ENCODE measurements around the gene FSTL5.

FSTL5 gene

GRCh38 chr4:161577579-161578301 lies 586.1 kb downstream of the FSTL5 start:
- peak; percentile 6 for DNase-seq (ENCODE audit: low spot score)

GRCh38 chr4:161573836-161574235 lies 590.0 kb downstream of the FSTL5 start:
- DNase-seq (ENCODE audit: low spot score) = no peak

- DNase-seq (ENCODE audit: low spot score) = peak; percentile 12
These were observed 599.5 kb downstream of the FSTL5 start for GRCh38 chr4:161564230-161564834.

GRCh38 chr4:161555689-161556660 lies 607.8 kb downstream of the FSTL5 start:
- no peak for DNase-seq (ENCODE audit: low spot score)

GRCh38 chr4:161554372-161554990 lies 609.3 kb downstream of the FSTL5 start:
- no peak for DNase-seq (ENCODE audit: low spot score)

- peak; percentile 9 for DNase-seq (ENCODE audit: low spot score)
These were observed 616.9 kb downstream of the FSTL5 start for GRCh38 chr4:161546902-161547301.

GRCh38 chr4:161540265-161540664 lies 623.5 kb downstream of the FSTL5 start:
- DNase-seq (ENCODE audit: low spot score) = no peak

- DNase-seq (ENCODE audit: low spot score) = no peak
These were observed 624.9 kb downstream of the FSTL5 start for GRCh38 chr4:161538941-161539340.

GRCh38 chr4:161530710-161531109 lies 633.1 kb downstream of the FSTL5 start:
- no peak for DNase-seq (ENCODE audit: low spot score)

- no peak for DNase-seq (ENCODE audit: low spot score)
These were observed 638.7 kb downstream of the FSTL5 start for GRCh38 chr4:161525121-161525520.

GRCh38 chr4:161522031-161522430 lies 641.8 kb downstream of the FSTL5 start:
- no peak for DNase-seq (ENCODE audit: low spot score)

GRCh38 chr4:161519611-161520010 lies 644.2 kb downstream of the FSTL5 start:
- no peak for DNase-seq (ENCODE audit: low spot score)

- DNase-seq (ENCODE audit: low spot score) = no peak
These were observed 645.9 kb downstream of the FSTL5 start for GRCh38 chr4:161517941-161518340.

GRCh38 chr4:161505141-161505540 lies 658.7 kb downstream of the FSTL5 start:
- no peak for DNase-seq (ENCODE audit: low spot score)

GRCh38 chr4:161498155-161498554 lies 665.6 kb downstream of the FSTL5 start:
- no peak for DNase-seq (ENCODE audit: low spot score)

- no peak for DNase-seq (ENCODE audit: low spot score)
These were observed 677.3 kb downstream of the FSTL5 start for GRCh38 chr4:161486461-161486860.

GRCh38 chr4:161466316-161466715 lies 697.5 kb downstream of the FSTL5 start:
- DNase-seq (ENCODE audit: low spot score) = no peak

- DNase-seq (ENCODE audit: low spot score) = no peak
These were observed 700.4 kb downstream of the FSTL5 start for GRCh38 chr4:161463436-161463835.

- no peak for DNase-seq (ENCODE audit: low spot score)
These were observed 705.9 kb downstream of the FSTL5 start for GRCh38 chr4:161457906-161458305.

GRCh38 chr4:161457311-161457710 lies 706.5 kb downstream of the FSTL5 start:
- DNase-seq (ENCODE audit: low spot score) = no peak

GRCh38 chr4:161454860-161455259 lies 708.9 kb downstream of the FSTL5 start:
- no peak for DNase-seq (ENCODE audit: low spot score)

GRCh38 chr4:161448550-161449180 lies 715.1 kb downstream of the FSTL5 start:
- no peak for DNase-seq (ENCODE audit: low spot score)
